WTC11 (cell line): ENCODE results near the gene ZNF586.
"Not testable (repeated sequence)": the region's sequence is repeated elsewhere in the genome, so short reads cannot be mapped to it uniquely, and the experiment has no call there.

Source experiments
- AFF4 ChIP-seq: sonication (generic); formaldehyde crosslinking; IDR thresholded peaks from 2 replicates; pipeline ENCODE4 v1.8.1; 2023; ENCODE audit warnings: mild to moderate bottlenecking, missing genetic modification reagents, borderline replicate concordance
- ATF2 ChIP-seq: sonication (generic); formaldehyde crosslinking; IDR thresholded peaks from 2 replicates; pipeline ENCODE4 v1.8.1; 2022; ENCODE audit warnings: low read depth, missing genetic modification reagents, borderline replicate concordance
- CTCF ChIP-seq: fragments of 200-600 bp; IDR thresholded peaks from 2 replicates; pipeline ENCODE4 v1.8.0; 2022; ENCODE audit warnings: antibody characterized with exemption
- FOXP1 ChIP-seq: sonication (generic); formaldehyde crosslinking; IDR thresholded peaks from 2 replicates; pipeline ENCODE4 v1.8.0; 2022; ENCODE audit warnings: missing genetic modification reagents, mild to moderate bottlenecking, moderate library complexity, borderline replicate concordance
- TEAD4 ChIP-seq: sonication (generic); formaldehyde crosslinking; IDR thresholded peaks from 2 replicates; pipeline ENCODE4 v1.8.0; 2022; ENCODE audit warnings: mild to moderate bottlenecking, missing genetic modification reagents
- ZSCAN18 ChIP-seq: fragments of 250-450 bp; sonication (Bioruptor Pico); IDR thresholded peaks from 2 replicates; pipeline ENCODE4 v2.1.2; 2022; ENCODE audit warnings: mild to moderate bottlenecking, moderate library complexity

- not testable (repeated sequence) for TF ChIP-seq FOXP1 (CRISPR knock-in tag); ZSCAN18; CTCF; ATF2; AFF4 (CRISPR knock-in tag); TEAD4 (CRISPR knock-in tag)
Observed at GRCh38 chr19:57821501-57821900, 52.0 kb downstream of the ZNF586 start.
